GM19328 (cell line): ENCODE results near the gene CCDC60.

ENCODE experiments used
- ATAC-seq: cut with Tn5 transposase; IDR thresholded peaks from one replicate; pipeline ENCODE4 v1.9.1; 2021; ENCODE audit warnings: mild to moderate bottlenecking, moderate library complexity; ENCODE audit not compliant: unreplicated experiment

The CCDC60 gene, protein sequence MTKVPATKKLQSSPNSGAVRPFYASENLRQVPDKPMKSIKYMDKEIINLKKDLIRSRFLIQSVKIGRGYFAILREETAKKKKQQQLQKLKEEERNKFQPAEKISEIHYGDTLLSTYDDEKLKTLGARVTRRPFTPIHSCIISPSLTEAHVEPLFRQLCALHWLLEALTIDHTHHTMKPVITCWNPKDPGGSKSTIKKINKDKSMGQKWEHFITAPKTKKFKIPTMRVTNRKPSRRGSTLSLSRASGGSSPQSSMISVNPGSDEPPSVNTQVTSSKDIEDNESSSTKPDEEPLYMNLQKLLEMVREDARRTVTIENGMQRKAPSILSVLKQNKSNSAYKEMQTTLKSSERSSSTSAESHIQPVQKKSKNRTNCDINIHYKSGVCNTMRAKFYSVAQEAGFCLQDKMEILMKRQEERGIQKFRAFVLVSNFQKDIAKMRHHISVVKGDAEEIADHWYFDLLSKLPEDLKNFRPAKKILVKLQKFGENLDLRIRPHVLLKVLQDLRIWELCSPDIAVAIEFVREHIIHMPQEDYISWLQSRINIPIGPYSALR

DNA sequence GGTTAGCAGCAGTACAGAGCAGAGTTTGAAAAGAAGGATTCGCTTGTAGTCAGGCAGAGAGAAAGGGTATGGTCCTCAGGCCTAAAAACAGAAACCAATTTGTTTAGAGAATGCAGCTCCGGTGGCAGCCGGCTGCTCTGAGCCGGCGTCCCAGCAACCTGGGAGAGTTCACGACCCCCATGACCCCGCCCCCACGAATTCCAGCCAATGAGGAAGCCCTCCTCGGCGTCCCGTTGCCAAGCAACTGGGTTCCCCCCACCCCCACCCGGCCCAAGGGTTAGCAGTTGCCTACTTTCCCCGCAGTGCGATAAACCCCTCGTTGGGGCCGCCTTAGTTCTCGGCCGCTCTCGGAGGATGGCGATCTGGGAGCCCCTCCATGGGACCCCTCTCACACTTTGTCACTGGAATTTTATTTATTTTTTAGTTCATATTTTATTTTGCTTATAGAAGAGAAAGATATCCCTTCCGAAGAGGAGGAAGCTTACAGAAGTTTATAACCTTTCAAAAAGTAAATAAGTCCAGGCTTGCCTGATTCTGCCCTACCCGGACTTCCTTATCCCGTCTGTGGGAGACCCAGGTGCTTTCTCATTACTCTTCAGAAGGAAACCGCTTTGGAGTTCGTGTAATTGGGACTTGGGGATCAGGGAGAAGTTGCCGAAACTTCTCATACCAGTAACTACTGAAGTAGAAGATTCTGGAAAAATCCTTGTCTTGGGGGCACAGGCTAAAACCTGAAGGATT is at the start of gene CCDC60:
TSS of gene CCDC60 (plus strand) at position 300 of the 741 bp plus-strand sequence. CDS start 448 bp downstream, outside the sequence.
- no peak for ATAC-seq

DNA sequence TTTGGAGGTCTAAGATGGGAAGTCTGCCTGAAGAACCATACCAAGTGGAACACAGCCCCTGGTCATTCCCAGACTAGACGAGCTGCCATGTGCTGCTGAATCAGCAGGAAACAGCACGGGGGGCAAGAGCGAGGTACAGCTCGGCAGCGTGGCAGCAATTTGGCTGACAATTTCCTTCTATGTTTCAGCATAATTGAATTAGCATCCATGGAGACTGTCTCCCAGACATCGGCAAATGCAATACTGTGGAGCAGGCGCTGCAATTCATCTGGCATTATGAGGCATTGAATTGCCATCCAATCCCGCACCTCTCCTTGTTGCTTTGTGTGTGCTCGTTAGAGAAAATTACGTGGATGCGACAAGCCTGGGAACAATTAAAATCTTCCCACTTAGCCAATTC is 46.0 kb upstream of the CCDC60 start:
- ATAC-seq, result no peak

GRCh38 chr12:119292893-119293630 is 41.5 kb upstream of the CCDC60 start:
- ATAC-seq, result no peak

DNA sequence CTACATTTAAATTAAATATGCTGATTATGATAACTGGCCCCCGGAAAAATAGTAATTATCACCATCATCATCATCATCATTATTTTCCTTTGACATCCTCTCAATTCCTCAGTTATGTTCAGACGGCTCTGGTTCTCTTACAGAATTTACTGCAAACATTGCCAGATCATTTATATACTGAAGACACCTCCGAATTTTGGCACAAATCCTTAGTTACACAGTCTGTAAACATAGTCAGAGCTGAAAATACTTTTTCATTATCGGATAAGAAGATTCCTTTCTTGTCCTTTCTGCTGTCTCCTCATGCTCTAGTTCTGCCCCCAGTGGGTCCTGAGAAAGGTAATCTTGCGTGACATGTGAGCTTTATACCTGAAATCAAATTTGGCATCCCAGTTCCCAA is 40.3 kb upstream of the CCDC60 start:
- ATAC-seq, result no peak

DNA sequence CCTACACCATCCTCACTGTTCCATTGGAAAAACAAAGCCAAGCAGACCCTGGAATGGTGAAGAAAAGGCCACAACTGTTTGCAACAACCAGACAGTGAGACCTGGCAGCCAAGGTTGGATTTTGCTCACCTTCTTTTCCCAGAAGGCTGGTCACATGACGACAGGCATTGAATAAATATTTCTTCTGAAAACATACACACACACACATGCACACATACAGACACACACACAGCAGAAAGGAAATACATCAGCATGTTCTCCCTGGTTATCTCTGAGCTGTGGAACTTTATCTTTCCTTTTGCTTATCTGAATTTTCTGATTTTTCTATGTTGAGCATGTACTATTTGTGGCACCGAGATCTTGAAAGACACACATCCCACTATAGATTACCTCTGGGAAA is 38.0 kb upstream of the CCDC60 start:
- ATAC-seq, result no peak

DNA sequence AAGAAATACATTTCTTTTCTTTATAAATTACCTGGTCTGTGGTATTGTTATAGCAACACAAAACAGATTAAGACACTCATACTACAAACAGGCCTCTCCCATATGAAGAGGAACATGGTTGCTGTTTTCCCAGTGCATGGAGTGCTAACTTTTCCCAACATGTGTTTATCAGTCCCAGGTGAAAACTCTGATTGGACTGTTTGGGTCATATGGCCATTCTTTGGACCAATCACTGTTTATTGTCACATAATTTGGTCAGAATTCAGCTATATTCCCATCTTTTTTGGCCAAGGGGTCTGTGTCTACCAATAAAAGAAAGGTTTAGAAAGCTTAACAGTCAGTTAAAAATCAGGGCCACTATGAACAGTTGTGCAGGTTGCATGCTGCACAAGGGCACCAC is 35.4 kb upstream of the CCDC60 start:
- ATAC-seq, result no peak

DNA sequence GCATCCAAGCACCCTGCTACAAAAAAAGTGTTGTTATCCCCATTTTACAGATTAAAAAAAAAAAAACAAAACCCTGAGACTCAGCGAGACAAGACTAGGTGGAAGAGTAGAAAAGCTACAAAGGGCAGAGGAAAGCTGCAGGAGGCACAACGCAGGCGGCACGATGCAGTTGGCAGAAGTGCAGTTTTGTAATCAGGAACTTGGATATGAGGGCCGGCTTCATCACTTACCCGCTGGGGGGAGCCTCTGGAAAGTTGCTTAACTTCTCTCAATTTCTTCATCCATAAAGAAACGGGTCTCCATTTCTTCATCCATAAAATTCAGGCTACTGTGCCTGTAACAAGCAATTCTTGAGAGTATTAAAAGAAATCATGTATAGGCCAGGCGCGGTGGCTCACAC is 33.1 kb upstream of the CCDC60 start:
- no peak for ATAC-seq

GRCh38 chr12:119302451-119303080 is 32.0 kb upstream of the CCDC60 start:
- ATAC-seq, result no peak

DNA sequence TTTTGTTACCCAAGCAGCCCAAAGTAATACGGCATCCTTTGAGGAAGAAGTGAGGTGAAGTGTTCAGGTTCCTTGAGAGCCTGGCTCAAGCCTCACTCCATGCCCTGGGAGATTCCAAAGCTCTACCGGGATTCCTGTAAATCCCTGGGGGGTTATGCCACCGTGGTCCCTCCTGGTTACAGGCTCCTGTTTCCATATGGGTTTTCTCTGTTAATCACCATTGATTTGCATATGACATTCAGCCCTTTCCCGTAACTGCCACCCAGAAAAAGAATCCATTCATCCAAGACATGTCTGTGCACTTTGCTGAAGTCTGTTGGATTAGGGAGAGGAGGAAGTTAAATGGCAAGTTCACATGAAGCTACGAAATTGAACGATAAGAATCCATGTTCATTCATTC is 27.9 kb upstream of the CCDC60 start:
- no peak for ATAC-seq

GRCh38 chr12:119307747-119308146 is 26.8 kb upstream of the CCDC60 start:
- ATAC-seq, result no peak

- ATAC-seq, result no peak
These were observed 25.6 kb upstream of the CCDC60 start for GRCh38 chr12:119308708-119309456.

- ATAC-seq, result no peak
These were observed 22.7 kb upstream of the CCDC60 start for GRCh38 chr12:119311878-119312277.

GRCh38 chr12:119312904-119313303 is 21.6 kb upstream of the CCDC60 start:
- ATAC-seq, result no peak

- no peak for ATAC-seq
These were observed 20.2 kb upstream of the CCDC60 start for GRCh38 chr12:119314290-119314689.

DNA sequence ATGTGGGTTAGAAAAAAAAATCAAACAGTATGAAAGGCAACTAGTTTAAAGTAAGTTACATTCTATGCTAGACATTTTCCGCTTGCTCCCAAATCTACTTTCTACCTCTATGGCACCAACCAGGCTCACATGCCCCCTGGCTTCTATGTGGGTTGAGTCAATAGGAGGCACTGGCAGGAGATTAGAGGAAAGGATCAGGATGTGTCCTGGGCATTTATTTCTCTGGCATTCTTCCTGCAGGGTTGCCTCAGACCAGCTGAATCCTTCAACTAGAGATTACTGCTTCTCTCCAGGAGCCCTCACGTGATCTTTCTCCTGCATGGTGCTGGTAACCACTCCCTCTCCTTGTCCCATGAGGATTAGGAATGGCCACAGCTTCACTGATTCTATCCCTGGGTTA is 14.9 kb upstream of the CCDC60 start:
- ATAC-seq, result no peak

DNA sequence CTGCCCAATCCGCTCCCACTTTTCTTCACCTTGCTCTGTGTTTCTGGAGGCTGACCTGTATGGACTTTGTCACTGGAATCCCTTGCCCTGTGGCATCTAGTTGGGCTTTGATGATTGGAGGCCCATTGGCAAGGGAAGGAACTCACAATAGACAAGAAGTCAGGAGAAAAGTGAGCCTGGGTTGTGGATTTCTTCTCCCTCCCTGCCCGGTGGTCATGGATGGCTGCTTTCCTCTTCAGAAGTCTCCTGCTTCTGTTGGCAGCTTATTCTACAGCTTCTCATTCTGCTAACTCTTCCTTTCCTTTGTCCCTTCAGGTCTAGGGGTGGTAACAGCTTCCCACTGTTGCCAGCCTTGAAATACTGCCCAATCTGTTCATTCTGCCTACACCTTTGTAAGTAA is 13.9 kb upstream of the CCDC60 start:
- ATAC-seq, result no peak

- ATAC-seq, result no peak
These were observed 12.2 kb upstream of the CCDC60 start for GRCh38 chr12:119322301-119322723.

DNA sequence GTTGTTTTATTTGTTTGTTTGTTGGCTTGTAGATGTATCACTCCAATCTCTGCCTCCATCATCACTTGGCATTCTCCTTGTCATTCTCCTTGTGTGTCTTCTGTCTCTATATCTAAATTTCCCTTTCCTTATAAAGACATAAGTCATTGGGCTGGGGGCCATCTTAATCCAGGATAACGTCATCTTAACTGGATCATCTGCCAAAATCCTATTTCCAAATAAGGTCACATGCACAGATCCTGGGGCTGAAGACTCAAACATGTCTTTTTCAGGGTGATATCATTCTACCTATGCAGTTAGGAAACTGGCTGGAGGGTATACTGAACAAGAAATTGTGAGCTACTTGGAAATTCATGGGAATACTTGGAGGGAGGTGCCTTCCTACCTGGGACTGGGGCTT is 8.7 kb upstream of the CCDC60 start:
- ATAC-seq, result no peak

DNA sequence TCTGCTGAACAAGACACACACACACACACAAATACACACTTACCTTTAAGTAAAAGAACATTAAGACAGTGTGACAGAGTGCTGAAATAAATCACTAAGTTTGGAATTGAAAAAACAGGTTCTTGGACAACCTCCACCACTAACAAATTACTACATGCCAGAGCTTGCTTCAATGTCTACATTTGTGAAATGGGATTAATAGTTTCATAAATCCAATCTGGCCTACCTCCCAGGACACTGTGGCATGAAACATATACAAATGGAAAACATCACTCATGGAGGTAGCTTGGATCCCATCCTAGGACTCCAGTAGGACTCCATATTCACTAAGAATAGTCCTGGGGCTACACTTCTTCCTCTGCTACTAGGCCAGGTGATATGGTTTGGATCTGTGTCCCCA is 8.2 kb upstream of the CCDC60 start:
- ATAC-seq, result no peak

GRCh38 chr12:119327471-119327870 is 7.1 kb upstream of the CCDC60 start:
- no peak for ATAC-seq
